Transverse colon (tissue), 4 donors: ENCODE measurements around the gene SNX11.

ENCODE experiments used
- CTCF ChIP-seq, 5 experiments: fragments of 200-600 bp in 3 of 5; fragments of 450-650 bp in 2 of 5; sonication (generic) in 3 of 5; IDR thresholded peaks; 1 replicate in 2 of 5; 2 replicates in 3 of 5; pipeline ENCODE4 v1.5.1; 2016 to 2017; ENCODE audit warnings: antibody characterized with exemption in 5 of 5, inconsistent platforms in 3 of 5, mild to moderate bottlenecking in 2 of 5, moderate library complexity in 1 of 5
- EP300 ChIP-seq: sonication (generic); formaldehyde crosslinking; IDR thresholded peaks from one replicate; pipeline ENCODE4 v1.6.1; 2017; ENCODE audit warnings: antibody characterized with exemption, low read depth
- POLR2A ChIP-seq: fragments of 450-650 bp; IDR thresholded peaks from one replicate; pipeline ENCODE4 v1.6.1; 2016; ENCODE audit warnings: antibody characterized with exemption, mild to moderate bottlenecking, moderate library complexity
- POLR2AphosphoS5 ChIP-seq, 3 donors: sonication (generic); formaldehyde crosslinking; IDR thresholded peaks; one replicate each; pipeline ENCODE4 v1.6.1; 2016; ENCODE audit warnings: antibody characterized with exemption in 3 of 3

GRCh38 chr17:48161127-48161905, 53.8 kb downstream of the SNX11 start:
- TF ChIP-seq CTCF (IDR thresholded peaks at IDR 0.05) (no peak), POLR2A (no peak), EP300 (no peak), POLR2AphosphoS5 (IDR thresholded peaks at IDR 0.05) (no peak)
